ENCODE results near the gene GPR155.
A peak's percentile ranks its signal among the peaks of the same experiment; 100 is the strongest.

GPR155 gene

GRCh38 chr2:174486563-174487107 lies at the start of gene GPR155:
TSS of gene GPR155 (minus strand) at chr2:174487029. CDS start at chr2:174481956, 5,073 bp downstream.
- DNase-seq (ENCODE audit: low spot score) = no peak

GRCh38 chr2:174535757-174536703 lies 49.2 kb upstream of the GPR155 start:
- DNase-seq (ENCODE audit: low spot score) = no peak

GRCh38 chr2:174535083-174535482 lies 48.3 kb upstream of the GPR155 start:
- DNase-seq (ENCODE audit: low spot score) = no peak

- no peak for DNase-seq (ENCODE audit: low spot score)
Observed at GRCh38 chr2:174529916-174530315, 43.1 kb upstream of the GPR155 start.

GRCh38 chr2:174527959-174528358 lies 41.1 kb upstream of the GPR155 start:
- no peak for DNase-seq (ENCODE audit: low spot score)

GRCh38 chr2:174527101-174527721 lies 40.4 kb upstream of the GPR155 start:
- DNase-seq (ENCODE audit: low spot score) = no peak

GRCh38 chr2:174524527-174524926 lies 37.7 kb upstream of the GPR155 start:
- no peak for DNase-seq (ENCODE audit: low spot score)

GRCh38 chr2:174522553-174522952 lies 35.7 kb upstream of the GPR155 start:
- no peak for DNase-seq (ENCODE audit: low spot score)

- no peak for DNase-seq (ENCODE audit: low spot score)
Observed at GRCh38 chr2:174518395-174518794, 31.6 kb upstream of the GPR155 start.

- no peak for DNase-seq (ENCODE audit: low spot score)
Observed at GRCh38 chr2:174516501-174517378, 29.9 kb upstream of the GPR155 start.

GRCh38 chr2:174512345-174512744 lies 25.5 kb upstream of the GPR155 start:
- no peak for DNase-seq (ENCODE audit: low spot score)

- DNase-seq (ENCODE audit: low spot score) = no peak
Observed at GRCh38 chr2:174511580-174512260, 24.9 kb upstream of the GPR155 start.

GRCh38 chr2:174510583-174511189 lies 23.9 kb upstream of the GPR155 start:
- DNase-seq (ENCODE audit: low spot score) = peak; percentile 47

- DNase-seq (ENCODE audit: low spot score) = no peak
Observed at GRCh38 chr2:174503161-174503809, 16.5 kb upstream of the GPR155 start.

GRCh38 chr2:174499371-174499770 lies 12.5 kb upstream of the GPR155 start:
- DNase-seq (ENCODE audit: low spot score) = no peak

GRCh38 chr2:174495365-174496012 lies 8.7 kb upstream of the GPR155 start:
- DNase-seq (ENCODE audit: low spot score) = no peak

GRCh38 chr2:174493549-174494331 lies 6.9 kb upstream of the GPR155 start:
- DNase-seq (ENCODE audit: low spot score) = no peak

- peak; percentile 64 for DNase-seq (ENCODE audit: low spot score)
Observed at GRCh38 chr2:174492963-174493431, 6.2 kb upstream of the GPR155 start.

- DNase-seq (ENCODE audit: low spot score) = no peak
Observed at GRCh38 chr2:174491947-174492346, 5.1 kb upstream of the GPR155 start.

Data from NAMALWA (cell line).